ENCODE results near the gene CACNA1H.
A peak's percentile ranks its signal among the peaks of the same experiment; 100 is the strongest.

The CACNA1H gene

DNA sequence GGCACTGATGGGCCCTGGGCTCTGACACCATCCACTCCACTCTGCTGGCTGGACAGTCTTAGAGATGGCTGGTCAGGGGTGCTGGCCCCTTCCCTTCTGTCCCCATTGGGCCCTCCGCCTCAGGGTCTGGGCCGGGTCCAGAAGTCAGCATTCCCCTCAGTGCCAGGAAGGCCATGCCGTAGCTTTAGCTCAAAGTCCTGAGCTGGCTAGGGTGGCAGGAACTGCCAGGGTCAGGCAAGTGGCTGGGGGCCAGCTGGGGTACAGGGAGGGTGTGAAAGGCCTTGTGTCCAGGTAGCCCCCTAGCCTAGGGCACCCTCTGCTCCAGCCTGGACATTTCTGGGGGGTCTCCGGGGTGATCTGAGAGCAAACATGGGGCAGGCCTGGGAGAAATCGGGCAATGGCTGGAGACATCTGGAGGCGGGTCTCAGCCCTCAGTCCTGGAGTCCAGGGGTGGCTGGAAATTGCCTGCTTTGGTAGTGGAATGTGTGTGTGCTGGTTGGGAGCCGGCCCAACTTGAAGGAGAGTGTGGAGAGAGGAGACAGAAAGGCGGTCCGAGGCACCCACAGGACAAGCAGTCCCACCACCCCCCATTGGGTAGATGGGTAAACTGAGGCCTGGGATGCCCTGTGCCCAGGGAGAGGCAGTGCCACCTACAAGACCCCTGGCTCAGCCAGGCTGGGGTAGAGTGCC lies 39.6 kb downstream of the CACNA1H start:
- TF ChIP-seq, protein P1, sequence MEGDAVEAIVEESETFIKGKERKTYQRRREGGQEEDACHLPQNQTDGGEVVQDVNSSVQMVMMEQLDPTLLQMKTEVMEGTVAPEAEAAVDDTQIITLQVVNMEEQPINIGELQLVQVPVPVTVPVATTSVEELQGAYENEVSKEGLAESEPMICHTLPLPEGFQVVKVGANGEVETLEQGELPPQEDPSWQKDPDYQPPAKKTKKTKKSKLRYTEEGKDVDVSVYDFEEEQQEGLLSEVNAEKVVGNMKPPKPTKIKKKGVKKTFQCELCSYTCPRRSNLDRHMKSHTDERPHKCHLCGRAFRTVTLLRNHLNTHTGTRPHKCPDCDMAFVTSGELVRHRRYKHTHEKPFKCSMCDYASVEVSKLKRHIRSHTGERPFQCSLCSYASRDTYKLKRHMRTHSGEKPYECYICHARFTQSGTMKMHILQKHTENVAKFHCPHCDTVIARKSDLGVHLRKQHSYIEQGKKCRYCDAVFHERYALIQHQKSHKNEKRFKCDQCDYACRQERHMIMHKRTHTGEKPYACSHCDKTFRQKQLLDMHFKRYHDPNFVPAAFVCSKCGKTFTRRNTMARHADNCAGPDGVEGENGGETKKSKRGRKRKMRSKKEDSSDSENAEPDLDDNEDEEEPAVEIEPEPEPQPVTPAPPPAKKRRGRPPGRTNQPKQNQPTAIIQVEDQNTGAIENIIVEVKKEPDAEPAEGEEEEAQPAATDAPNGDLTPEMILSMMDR (conservative IDR thresholded peaks at IDR 0.05; ENCODE audit: low read depth) = no peak
- no peak overlapping the region for H3K27ac ChIP-seq
- ChIA-PET POLR2A (ENCODE audit: low non-redundant PET) (no interaction called here), CTCF (interaction anchor here (0.6 to 1.4 kb wide), 2 partner anchors 87 to 349 kb away, joined by 3 to 5 read pairs; no protein-coding TSS in a partner anchor)
- no peak for DNase-seq (ENCODE audit: low spot score)

DNA sequence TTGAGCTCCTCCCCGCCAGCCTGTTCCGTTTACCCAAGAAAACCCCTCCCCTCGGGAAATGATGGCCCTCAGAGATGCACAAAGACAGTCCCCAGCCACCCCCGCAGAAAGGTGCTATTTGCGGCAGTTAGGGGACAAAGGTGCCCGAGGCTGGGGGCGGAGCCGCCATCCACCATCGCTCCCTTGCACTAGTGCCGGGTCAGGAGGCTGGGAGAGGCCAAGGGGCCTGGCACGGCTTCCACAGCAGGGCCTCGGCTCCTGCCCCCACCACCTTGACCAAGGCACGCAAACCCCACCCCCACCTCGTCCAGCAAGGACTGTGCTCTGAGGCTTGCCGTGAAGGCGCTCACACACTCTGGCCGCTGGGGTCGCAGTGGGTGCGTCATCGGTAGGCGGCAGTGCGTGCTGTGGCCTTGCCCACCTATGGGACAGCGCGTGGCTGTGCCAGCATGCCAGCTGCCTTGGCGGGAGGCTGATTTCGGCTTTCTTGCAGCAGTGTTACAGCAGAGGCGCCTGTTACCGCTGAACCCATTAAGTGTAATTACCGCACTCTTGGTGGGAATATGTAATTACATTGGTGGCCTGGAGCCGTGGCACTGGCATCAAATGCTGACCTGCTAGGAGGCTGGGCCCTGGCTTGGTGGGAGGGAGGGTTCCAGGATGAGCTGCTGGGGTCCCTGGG lies 40.4 kb downstream of the CACNA1H start:
- ChIA-PET CTCF (interaction anchor here (0.6 to 1.4 kb wide), 2 partner anchors 87 to 350 kb away, joined by 3 to 5 read pairs; no protein-coding TSS in a partner anchor), POLR2A (ENCODE audit: low non-redundant PET) (no interaction called here)
- H3K27ac ChIP-seq = no peak overlapping the region
- DNase-seq (ENCODE audit: low spot score) = no peak
- TF ChIP-seq, protein P1 (conservative IDR thresholded peaks at IDR 0.05; ENCODE audit: low read depth) = no peak

DNA sequence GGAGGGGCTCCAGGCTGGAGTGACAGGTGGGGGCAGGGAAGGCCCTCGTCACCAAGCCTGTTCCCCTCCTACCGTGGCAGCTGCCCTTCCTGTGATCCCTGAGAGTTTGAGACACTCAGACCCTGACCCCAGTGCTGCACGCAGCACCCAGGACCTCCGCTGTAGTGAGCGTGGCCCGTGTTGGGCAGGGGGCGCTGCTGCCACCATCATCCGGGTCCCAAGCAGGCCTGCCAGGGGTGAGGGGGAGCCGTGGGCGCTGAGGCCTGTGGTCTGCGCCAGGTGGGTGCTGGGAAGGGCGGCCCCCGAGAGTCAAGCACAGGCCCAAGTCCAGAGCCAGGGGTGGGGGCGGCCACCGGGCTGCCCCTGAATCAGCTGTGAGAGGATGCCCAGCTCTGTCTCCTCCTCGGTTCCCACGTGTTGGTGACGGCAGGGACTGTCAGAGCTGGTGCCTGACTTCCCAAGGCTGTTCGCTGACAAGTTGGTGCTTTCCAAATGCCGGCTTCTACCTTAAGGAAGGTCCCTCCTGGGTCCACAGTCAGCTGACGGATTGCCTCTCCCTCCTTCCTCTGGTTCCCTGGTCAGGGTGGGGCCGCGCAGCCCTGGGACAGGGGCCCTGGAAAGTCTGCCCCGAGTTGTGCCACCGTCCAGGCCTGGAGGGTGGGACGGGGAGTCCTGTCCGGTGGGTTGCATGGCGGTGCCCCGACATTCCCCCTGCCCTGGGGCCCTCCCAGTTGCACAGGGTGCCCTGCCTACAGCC lies 41.1 kb downstream of the CACNA1H start:
- POLR2A ChIA-PET (ENCODE audit: low non-redundant PET) = no interaction called here
- TF ChIP-seq, protein P1 (conservative IDR thresholded peaks at IDR 0.05; ENCODE audit: low read depth) = no peak
- CTCF ChIA-PET = interaction anchor here (0.6 to 1.4 kb wide), 5 partner anchors 25 to 88 kb away, joined by 3 to 5 read pairs (median 3); no protein-coding TSS in a partner anchor
- DNase-seq (ENCODE audit: low spot score) = no peak
- H3K27ac ChIP-seq = no peak overlapping the region

DNA sequence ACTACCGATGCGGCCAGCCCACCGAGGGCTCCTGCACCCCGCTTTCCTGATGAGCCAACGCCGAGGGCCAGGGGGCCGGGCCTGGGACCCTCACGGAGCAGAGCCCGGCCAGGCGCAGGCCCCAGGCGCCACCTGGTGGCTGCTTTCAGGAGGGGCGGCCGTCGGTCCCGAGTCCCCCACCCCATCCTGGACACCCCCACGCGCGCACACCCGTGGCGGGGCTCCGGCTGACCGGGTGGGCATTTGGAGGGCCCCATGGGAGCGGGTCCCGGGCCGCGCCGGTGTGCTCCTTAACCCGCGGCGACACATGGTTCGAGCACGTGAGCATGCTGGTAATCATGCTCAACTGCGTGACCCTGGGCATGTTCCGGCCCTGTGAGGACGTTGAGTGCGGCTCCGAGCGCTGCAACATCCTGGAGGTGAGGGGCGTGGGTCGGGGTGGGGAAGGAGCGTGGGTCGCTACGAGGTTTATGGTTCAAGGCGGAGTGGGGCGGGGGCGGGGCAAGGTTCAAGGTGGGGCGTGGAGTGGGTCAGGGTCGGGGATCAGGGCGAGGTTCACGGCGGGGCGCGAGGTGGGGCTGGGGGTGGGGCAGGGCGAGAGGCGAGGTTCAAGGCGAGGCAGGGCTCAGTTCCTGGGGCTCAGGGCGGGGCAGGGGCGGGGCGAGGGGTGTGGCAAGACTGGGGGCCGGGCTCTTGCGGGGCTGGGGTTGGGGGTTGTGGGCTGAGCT lies 41.9 kb downstream of the CACNA1H start:
- peak; percentile 23 for DNase-seq (ENCODE audit: low spot score)
- ChIA-PET POLR2A (ENCODE audit: low non-redundant PET) (no interaction called here), CTCF (interaction anchor here (0.6 kb wide), 4 partner anchors 24 to 89 kb away, joined by 3 to 4 read pairs (median 3); no protein-coding TSS in a partner anchor)
- TF ChIP-seq, protein P1 (conservative IDR thresholded peaks at IDR 0.05; ENCODE audit: low read depth) = peak; percentile 81
- H3K27ac ChIP-seq = no peak overlapping the region

DNA sequence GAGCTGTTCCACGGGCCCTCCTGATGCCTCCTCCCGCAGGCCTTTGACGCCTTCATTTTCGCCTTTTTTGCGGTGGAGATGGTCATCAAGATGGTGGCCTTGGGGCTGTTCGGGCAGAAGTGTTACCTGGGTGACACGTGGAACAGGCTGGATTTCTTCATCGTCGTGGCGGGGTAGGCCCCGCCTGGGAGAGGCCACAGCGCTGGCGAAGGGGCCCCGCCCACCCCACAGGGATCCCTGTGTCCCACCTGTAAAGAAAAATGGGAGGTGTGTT lies 42.4 kb downstream of the CACNA1H start:
- TF ChIP-seq, protein P1 (conservative IDR thresholded peaks at IDR 0.05; ENCODE audit: low read depth) = no peak
- ChIA-PET CTCF (no interaction called here), POLR2A (ENCODE audit: low non-redundant PET) (no interaction called here)
- no peak overlapping the region for H3K27ac ChIP-seq
- DNase-seq (ENCODE audit: low spot score) = no peak

DNA sequence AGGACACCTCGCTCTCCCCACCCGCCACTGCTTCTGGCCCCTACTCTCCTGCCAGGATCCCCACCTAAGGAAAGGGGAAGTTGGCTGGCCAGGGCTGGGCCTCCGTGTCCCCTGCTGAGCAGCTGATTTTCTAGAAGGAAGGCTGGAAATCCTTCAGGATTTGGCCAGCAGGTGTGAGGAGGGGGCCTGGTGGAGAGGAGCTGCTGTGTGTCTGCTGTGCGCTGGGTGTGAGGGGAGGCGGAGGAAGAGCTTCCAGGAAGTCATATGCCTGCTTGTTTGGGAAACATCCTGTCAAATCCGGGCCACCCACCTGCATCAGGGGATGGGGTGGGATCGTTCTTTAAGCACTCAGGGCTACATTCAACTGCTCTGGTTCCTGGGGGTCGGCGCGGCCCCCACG lies 43.6 kb downstream of the CACNA1H start:
- ChIA-PET CTCF (interaction anchor here (0.6 kb wide), 1 partner anchor 10 kb away, joined by 3 read pairs; no protein-coding TSS in a partner anchor), POLR2A (ENCODE audit: low non-redundant PET) (no interaction called here)
- no peak overlapping the region for H3K27ac ChIP-seq
- no peak for DNase-seq (ENCODE audit: low spot score)
- TF ChIP-seq, protein P1 (conservative IDR thresholded peaks at IDR 0.05; ENCODE audit: low read depth) = no peak
